Thyroid gland (tissue), 4 donors: ENCODE measurements around the gene COX19. TPM values are rescaled to one million over a fixed set of nuclear protein-coding genes. Genes with fewer than 3 reads are reported as not detected.
"Not testable (repeated sequence)": the region's sequence is repeated elsewhere in the genome, so short reads cannot be mapped to it uniquely, and the experiment has no call there.

Experiments used
- DNase-seq, 2 donors: peaks; one replicate each; pipeline ENCODE4 v3.0.0-alpha.2; 2019
- H3K27ac ChIP-seq, 3 donors: fragments of 200-600 bp; sonication (generic); 1 replicate in 2 of 3; 2 replicates in 1 of 3; pipeline ENCODE4 v1.5.1; 2016 to 2019; ENCODE audit warnings: mild to moderate bottlenecking in 1 of 3, moderate library complexity in 1 of 3
- H3K27me3 ChIP-seq: fragments of 200-600 bp; sonication (generic); one replicate; pipeline ENCODE4 v1.5.1; 2019
- H3K36me3 ChIP-seq, 2 donors: fragments of 200-600 bp; sonication (generic); one replicate each; pipeline ENCODE4 v1.5.1; 2016 to 2019
- H3K4me1 ChIP-seq, 2 donors: fragments of 200-600 bp; sonication (generic); one replicate each; pipeline ENCODE4 v1.5.1; 2017 to 2019
- H3K4me3 ChIP-seq, 3 donors: fragments of 200-600 bp; sonication (generic); replicated peaks in 1 of 3; 1 replicate in 2 of 3; 2 replicates in 1 of 3; pipeline ENCODE4 v1.5.1; 2016; ENCODE audit warnings: mild to moderate bottlenecking in 1 of 3
- H3K9me3 ChIP-seq: fragments of 200-600 bp; sonication (generic); one replicate; pipeline ENCODE4 v1.5.1; 2017
- CTCF ChIP-seq, 6 experiments: fragments of 200-600 bp in 3 of 6; fragments of 450-650 bp in 3 of 6; sonication (generic) in 3 of 6; IDR thresholded peaks; one replicate each; pipeline ENCODE4 v1.5.1; 2016 to 2019; ENCODE audit warnings: antibody characterized with exemption in 6 of 6, mild to moderate bottlenecking in 2 of 6, inconsistent platforms in 1 of 6, moderate library complexity in 1 of 6
- POLR2A ChIP-seq, 2 donors: fragments of 450-650 bp; IDR thresholded peaks; one replicate each; pipeline ENCODE4 v1.6.1; 2017; ENCODE audit warnings: antibody characterized with exemption in 2 of 2, mild to moderate bottlenecking in 2 of 2, moderate library complexity in 1 of 2
- WGBS, 2 donors: methylation state at CpG; one replicate each; pipeline ENCODE4 v1.1.5; 2017; 5-methylcytosine and 5-hydroxymethylcytosine counted together
- intact Hi-C: fragments of 100-400 bp; cut with DNase I; formaldehyde crosslinking; loops from one replicate; pipeline ENCODE4 v1.15.1; 2023
- total RNA-seq, 4 donors: library from RNA; depleted of rRNA; stranded (reverse); fragments of >200 nt; gene quantifications; one replicate each; pipeline ENCODE4 v1.2.3, GENCODE V29; 2016

COX19 gene
- total RNA-seq, 4 donors from 2014 or later = 8.2 to 28.2 (median 17.8) TPM

GRCh38 chr7:945556-946255 is 29.6 kb downstream of the COX19 start:
- Histone ChIP-seq H3K27me3 (no peaks in the 10 kb centered on the region), H3K27ac (peak overlapping the region; percentile 95 to 99 (median 98)), H3K4me1 (peaks cover 27% of the 10 kb centered on the region in 2 donors), H3K4me3 (peak overlapping the region in 1 of 3 donors; percentile 21), H3K36me3 (no peaks in the 10 kb centered on the region), H3K9me3 (no peaks in the 10 kb centered on the region)
- intact Hi-C loops = no loop called here
- peak in 1 of 6 experiments; percentile 3 for TF ChIP-seq CTCF (IDR thresholded peaks at IDR 0.05)
- peak in 1 of 2 donors; percentile 74 for TF ChIP-seq POLR2A (IDR thresholded peaks at IDR 0.05)
- 52 to 59% methylated on average over 15 to 20 of the region's 30 CpGs for WGBS, 2 donors
- peak; percentile 98 to 99 for DNase-seq

DNA sequence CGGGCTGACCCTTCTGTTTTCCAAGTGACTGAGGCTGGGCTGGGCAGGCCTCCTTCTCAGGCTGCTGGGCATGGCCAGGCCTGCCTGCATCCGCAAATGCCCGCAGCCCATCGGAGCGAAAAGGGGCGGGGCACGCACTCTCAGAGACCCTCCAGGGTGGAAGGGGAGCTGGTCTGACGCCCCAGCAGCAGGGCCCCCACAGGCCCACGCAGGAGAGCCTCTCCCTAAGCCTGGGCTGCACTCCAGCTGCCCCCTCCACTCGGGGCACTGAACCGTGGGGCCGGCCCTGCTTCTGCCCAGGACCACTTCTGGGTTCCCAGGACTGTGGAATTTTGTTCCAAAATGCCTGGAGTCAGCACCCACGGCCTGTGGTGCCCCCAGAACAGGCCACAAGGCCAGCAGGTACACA is 30.2 kb downstream of the COX19 start:
- WGBS, 2 donors = 0 to 38% methylated on average over 1 to 9 of the region's 13 CpGs
- no peak for TF ChIP-seq POLR2A (IDR thresholded peaks at IDR 0.05)
- TF ChIP-seq CTCF (IDR thresholded peaks at IDR 0.05) = no peak
- H3K4me3 ChIP-seq = no peak overlapping the region
- no peaks in the 10 kb centered on the region for H3K36me3 ChIP-seq
- DNase-seq = peak; percentile 95 to 97
- peaks cover 27% of the 10 kb centered on the region in 2 donors for H3K4me1 ChIP-seq
- H3K9me3 ChIP-seq = no peaks in the 10 kb centered on the region
- intact Hi-C loops = no loop called here
- peak overlapping the region; percentile 95 to 99 (median 98) for H3K27ac ChIP-seq
- H3K27me3 ChIP-seq = no peaks in the 10 kb centered on the region

- no peaks in the 10 kb centered on the region for H3K9me3 ChIP-seq
Observed at GRCh38 chr7:944744-945143, 30.6 kb downstream of the COX19 start.

DNA sequence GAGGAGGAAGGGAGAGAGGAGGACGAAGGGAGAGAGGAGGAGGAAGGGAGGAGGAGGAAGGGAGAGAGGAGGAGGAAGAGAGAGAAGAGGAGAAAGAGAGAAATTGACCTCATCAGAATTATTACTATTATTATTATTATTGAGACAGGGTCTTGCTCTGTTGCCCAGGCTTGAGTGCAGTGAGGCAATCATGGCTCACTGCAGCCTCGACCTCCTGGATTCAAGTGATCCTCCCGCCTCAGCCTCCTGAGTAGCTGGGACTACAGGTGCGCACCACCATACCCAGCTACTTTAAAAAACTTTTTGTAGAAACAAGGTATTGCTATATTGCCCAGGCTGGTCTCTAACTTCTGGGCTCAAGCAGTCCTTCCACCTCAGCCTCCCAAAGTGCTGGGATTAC is 31.6 kb downstream of the COX19 start:
- H3K4me3 ChIP-seq, intact Hi-C loops, H3K27me3 ChIP-seq, DNase-seq, H3K9me3 ChIP-seq, H3K36me3 ChIP-seq: not testable (repeated sequence)
- Histone ChIP-seq H3K4me1 (peaks cover 27% of the 10 kb centered on the region in 2 donors), H3K27ac (peak overlapping the region in 1 of 3 donors; percentile 99)
- WGBS, 2 donors = 94 to 97% methylated on average over 4 of the region's 4 CpGs

More at GRCh38 chr7:944744-945143, 30.6 kb downstream of the COX19 start:
- TF ChIP-seq POLR2A (IDR thresholded peaks at IDR 0.05) = no peak
- TF ChIP-seq CTCF (IDR thresholded peaks at IDR 0.05) = no peak
- 45 to 58% methylated on average over 5 of the region's 5 CpGs for WGBS, 2 donors
- Histone ChIP-seq H3K4me3 (no peak overlapping the region), H3K27me3 (no peaks in the 10 kb centered on the region), H3K4me1 (peaks cover 27% of the 10 kb centered on the region in 2 donors), H3K27ac (peak overlapping the region; percentile 95 to 99 (median 98)), H3K36me3 (no peaks in the 10 kb centered on the region)
- no peak for DNase-seq
- intact Hi-C loops = no loop called here

- Histone ChIP-seq H3K9me3 (no peaks in the 10 kb centered on the region), H3K27ac (no peak overlapping the region), H3K4me1 (peaks cover 15 to 18% of the 10 kb centered on the region in 2 donors), H3K4me3 (no peak overlapping the region), H3K27me3 (no peaks in the 10 kb centered on the region), H3K36me3 (no peaks in the 10 kb centered on the region)
- 63 to 64% methylated on average over 2 of the region's 2 CpGs for WGBS, 2 donors
- intact Hi-C loops = no loop called here
- DNase-seq = no peak
- no peak for TF ChIP-seq CTCF (IDR thresholded peaks at IDR 0.05)
- TF ChIP-seq POLR2A (IDR thresholded peaks at IDR 0.05) = no peak
Observed at GRCh38 chr7:940599-941408, 34.5 kb downstream of the COX19 start.
